Mesodermal cell (in vitro differentiated cells): Measurements from ENCODE around the gene SURF6.

Experiments used
- H3K27ac ChIP-seq: 2 replicates; pipeline ENCODE4 v1.7.0; 2013; ENCODE audit warnings: mild to moderate bottlenecking, low read depth, low read length, moderate library complexity; ENCODE audit not compliant: severe bottlenecking
- H3K36me3 ChIP-seq: 2 replicates; pipeline ENCODE4 v1.7.1; 2013; ENCODE audit warnings: mild to moderate bottlenecking, low read length, moderate library complexity; ENCODE audit not compliant: control insufficient read depth, insufficient read depth
- H3K4me1 ChIP-seq: one replicate; pipeline ENCODE4 v1.7.1; 2013; ENCODE audit warnings: mild to moderate bottlenecking, low read length; ENCODE audit not compliant: insufficient read depth, control insufficient read depth, poor library complexity, severe bottlenecking
- H3K4me3 ChIP-seq: 2 replicates; pipeline ENCODE4 v1.7.0; 2013; ENCODE audit warnings: low read length, control low read depth, mild to moderate bottlenecking; ENCODE audit not compliant: insufficient read depth, poor library complexity, severe bottlenecking; ENCODE audit errors: extremely low read depth
- H3K9me3 ChIP-seq: 2 replicates; pipeline ENCODE4 v1.7.1; 2013; ENCODE audit warnings: mild to moderate bottlenecking, low read length, moderate library complexity; ENCODE audit not compliant: control insufficient read depth
- WGBS, 2 experiments: methylation state at CpG; one replicate each; pipeline ENCODE4 v1.1.5; 2013; ENCODE audit warnings: missing lambda C conversion rate in 2 of 2; ENCODE audit not compliant: insufficient coverage in 2 of 2; 5-methylcytosine and 5-hydroxymethylcytosine counted together

Gene SURF6

DNA sequence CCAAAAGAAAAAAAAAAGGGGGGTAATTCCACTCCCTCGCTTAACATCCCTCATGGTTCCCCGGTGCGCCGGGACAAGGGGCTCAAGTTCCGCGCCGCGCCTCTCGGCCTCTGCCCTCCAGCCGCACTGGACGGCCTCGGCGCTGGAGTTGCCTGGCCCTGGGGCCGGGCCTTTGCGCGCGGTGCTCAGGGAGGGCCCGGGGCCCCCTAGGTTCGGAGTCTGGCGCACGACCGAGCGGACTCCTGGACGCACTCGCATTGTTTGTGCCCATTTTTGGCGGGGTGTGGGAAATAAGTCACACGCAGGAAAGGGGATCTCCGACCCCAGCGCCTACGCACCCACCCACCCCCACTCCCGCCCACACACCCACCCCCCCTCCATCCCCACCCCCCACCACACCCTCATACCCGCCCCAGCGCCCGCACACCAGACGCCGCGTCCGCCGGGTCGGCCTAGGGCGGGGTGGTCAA lies 11.6 kb upstream of the SURF6 start:
- H3K36me3 ChIP-seq = peaks cover 79% of the 10 kb centered on the region
- H3K4me3 ChIP-seq = peak overlapping the region; percentile 100
- peak overlapping the region; percentile 98 for H3K27ac ChIP-seq
- 0% methylated on average over 16 to 25 of the region's 41 CpGs for WGBS, 2 experiments
- no peaks in the 10 kb centered on the region for H3K9me3 ChIP-seq
- peaks cover 12% of the 10 kb centered on the region for H3K4me1 ChIP-seq

DNA sequence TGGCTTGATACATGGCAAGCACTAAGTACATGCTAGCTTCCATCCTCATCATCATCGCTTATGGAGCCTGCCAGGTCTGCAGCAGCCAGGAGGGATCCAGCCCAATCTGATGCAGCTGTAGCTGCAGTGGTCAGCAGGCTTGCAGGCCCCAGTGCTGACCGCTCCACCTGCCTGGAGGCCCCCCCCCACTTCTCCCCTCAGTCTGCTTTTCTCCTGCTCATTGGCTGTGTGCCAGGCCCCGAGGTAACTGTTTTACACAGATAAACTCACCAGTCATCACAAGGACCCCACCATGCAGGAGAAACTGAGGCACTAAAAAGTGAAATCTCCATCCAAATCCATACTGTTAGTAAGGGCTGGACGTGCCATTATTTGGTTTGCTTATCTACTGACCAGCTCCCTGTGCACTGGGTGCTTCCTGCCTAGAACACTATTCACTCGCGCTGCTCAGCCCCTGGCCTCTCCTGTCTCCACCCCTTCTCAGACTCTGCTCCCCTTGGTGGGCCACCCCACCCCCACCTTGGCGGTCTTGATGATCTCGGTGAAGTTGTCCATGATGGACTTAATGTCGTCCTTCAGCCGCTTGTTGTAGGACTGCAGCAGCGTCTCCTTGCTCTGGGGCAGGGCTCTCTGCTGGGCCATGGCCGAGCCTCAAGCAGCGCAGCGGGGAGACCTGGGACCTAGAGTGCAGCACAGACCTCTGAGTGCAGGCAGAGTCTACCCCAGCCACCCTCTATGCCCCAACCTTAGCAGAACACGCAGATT lies 10.2 kb upstream of the SURF6 start:
- peak overlapping the region; percentile 10 for H3K27ac ChIP-seq
- WGBS, 2 experiments = 80 to 81% methylated on average over 15 of the region's 15 CpGs
- no peaks in the 10 kb centered on the region for H3K9me3 ChIP-seq
- H3K4me1 ChIP-seq = peaks cover 12% of the 10 kb centered on the region
- peak overlapping the region; percentile 100 for H3K4me3 ChIP-seq
- H3K36me3 ChIP-seq = peaks cover 78% of the 10 kb centered on the region

DNA sequence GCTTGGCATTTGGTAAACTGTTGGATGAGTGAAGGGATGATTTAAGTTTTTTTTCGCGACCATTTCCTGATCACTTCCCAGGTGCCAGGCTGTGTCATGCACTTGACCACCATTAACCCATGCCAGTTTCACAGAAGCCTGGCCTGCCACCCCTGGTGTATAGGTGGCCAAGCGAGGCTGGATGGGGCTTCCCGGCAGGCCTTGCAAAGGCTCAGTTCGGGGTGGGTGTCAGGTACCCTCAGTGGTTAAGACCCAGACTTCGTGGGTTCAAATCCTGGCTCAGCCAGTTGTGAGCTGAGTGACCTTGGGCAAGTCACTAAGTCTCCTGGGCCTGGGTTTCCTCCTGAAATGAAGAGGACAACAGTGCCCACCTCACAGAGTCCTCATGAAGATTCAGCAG lies 9.6 kb upstream of the SURF6 start:
- Histone ChIP-seq H3K36me3 (peaks cover 76% of the 10 kb centered on the region), H3K4me1 (peaks cover 12% of the 10 kb centered on the region), H3K9me3 (no peaks in the 10 kb centered on the region), H3K4me3 (no peak overlapping the region), H3K27ac (no peak overlapping the region)
- 97% methylated on average over 6 of the region's 6 CpGs for WGBS, 2 experiments

DNA sequence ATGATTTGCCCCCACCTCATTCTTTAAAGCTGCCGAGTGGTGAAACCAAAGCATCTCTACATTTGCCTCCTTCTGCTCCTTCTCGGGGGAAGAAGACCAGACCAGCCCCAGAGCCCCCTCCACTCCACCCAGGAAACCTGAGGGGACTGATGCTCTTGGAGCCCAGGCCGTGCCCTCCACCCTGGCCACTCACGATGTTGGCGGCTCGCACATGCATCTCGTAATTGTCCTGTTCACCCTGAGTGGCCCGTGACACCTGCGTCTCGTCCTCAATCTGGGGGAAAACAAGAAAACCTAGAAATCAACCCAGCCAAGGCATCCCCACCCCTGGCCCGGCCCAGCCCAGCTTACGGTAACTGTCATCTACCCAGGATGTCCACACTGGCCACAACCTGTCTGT lies 9.0 kb upstream of the SURF6 start:
- Histone ChIP-seq H3K27ac (no peak overlapping the region), H3K4me3 (no peak overlapping the region), H3K4me1 (peaks cover 12% of the 10 kb centered on the region), H3K9me3 (no peaks in the 10 kb centered on the region), H3K36me3 (peaks cover 75% of the 10 kb centered on the region)
- WGBS, 2 experiments = 99% methylated on average over 12 of the region's 12 CpGs

DNA sequence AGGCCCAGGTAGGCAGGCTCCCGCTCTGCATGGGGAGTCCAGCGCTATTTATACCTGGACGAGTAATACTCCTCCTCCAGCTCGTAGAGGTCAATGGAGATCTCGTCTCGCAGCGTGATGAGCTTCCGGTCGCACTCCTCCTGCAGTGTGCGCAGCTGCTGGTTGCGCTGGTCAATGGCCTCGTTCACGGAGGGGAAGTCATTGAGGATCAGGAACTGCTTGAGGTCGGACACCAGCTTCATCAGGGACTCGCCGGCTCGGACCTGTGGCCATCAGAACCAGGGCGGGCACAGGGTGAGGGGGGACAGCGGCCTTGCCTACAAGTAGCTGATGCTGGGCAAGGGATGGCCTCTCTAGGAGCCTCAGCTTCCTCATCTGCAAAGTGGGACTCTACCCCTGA lies 8.1 kb upstream of the SURF6 start:
- H3K4me1 ChIP-seq = peaks cover 6% of the 10 kb centered on the region
- 95% methylated on average over 19 of the region's 19 CpGs for WGBS, 2 experiments
- H3K9me3 ChIP-seq = no peaks in the 10 kb centered on the region
- no peak overlapping the region for H3K4me3 ChIP-seq
- no peak overlapping the region for H3K27ac ChIP-seq
- H3K36me3 ChIP-seq = peaks cover 75% of the 10 kb centered on the region

DNA sequence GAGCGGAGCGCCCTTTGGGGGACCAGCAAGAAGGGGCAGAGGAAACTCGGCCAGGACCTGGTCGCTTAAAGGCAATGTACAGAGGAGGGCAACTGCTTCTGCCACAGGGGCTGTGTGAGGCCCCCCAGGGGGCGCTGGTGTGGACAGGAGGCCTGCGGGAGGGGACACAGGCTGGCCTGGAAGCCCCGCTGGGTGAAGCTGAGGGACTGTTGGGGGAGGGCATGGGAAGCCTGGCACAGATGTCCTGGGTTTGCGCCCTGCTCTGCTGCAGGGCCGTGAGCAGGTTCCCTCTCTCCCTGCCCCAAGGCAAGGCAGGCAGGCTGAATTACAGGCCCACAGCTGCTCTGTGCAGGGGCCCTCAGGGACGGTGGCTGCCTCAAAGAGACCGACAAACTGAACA lies 6.6 kb upstream of the SURF6 start:
- WGBS, 2 experiments = 81 to 90% methylated on average over 8 to 11 of the region's 11 CpGs

DNA sequence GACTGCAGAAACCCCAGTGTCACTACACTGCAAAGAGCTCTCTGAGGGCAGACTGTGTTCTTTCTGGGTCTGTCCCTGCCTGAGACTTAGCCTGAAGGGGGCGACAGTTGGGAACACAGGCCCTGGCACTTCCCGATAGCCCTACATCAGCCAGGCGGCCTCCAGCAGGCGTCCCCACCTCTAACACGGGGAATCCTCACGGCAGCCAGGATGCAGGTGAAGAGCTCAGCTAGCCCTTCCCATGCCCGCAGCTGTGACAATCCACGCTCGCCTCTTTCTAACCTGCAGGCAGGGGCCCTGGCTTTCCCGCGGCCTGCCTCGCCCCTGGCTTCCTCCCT lies 6.0 kb upstream of the SURF6 start:
- no peaks in the 10 kb centered on the region for H3K9me3 ChIP-seq
- 85 to 88% methylated on average over 10 to 12 of the region's 12 CpGs for WGBS, 2 experiments
- H3K36me3 ChIP-seq = peaks cover 72% of the 10 kb centered on the region
- no peak overlapping the region for H3K4me3 ChIP-seq
- no peak overlapping the region for H3K27ac ChIP-seq
- H3K4me1 ChIP-seq = peaks cover 6% of the 10 kb centered on the region

More for the DNA sequence above, 6.6 kb upstream of the SURF6 start:
- peaks cover 6% of the 10 kb centered on the region for H3K4me1 ChIP-seq
- no peak overlapping the region for H3K27ac ChIP-seq
- peaks cover 72% of the 10 kb centered on the region for H3K36me3 ChIP-seq
- H3K9me3 ChIP-seq = no peaks in the 10 kb centered on the region
- H3K4me3 ChIP-seq = no peak overlapping the region

DNA sequence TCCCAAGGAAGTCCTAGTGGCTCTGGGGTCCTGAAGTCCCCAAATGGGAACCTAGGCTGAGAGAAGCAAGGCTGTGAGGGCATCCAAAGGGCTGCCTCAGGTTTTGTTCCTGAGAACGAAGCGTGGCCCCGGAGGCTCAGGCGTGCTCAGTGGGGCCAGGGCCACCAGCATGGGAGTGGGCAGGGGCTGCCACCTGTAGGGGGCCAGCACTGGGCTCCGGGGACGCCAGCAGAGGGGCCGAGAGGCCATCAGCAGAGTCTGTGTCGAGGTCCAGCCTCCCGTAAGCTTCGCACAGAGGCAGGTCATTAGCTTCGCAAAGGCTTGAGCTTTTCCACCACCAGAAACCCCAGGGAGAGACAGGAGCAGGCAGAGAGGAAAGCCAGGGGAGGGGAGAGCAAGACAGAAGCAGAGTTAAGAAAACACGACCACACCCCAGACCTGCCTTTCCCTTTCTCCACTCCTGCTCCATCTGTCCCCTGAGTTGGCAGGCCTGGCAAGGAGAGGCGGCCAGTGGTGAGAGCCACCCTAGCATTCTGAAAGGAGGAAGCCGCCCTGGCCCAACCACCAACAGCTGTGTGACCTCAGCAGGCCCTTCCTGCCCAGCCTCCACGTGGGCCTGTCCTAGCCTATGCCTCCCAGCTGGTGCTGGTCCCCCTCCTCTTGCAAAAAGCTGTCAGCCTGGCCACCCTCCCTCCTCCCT lies 5.5 kb upstream of the SURF6 start:
- Histone ChIP-seq H3K4me3 (no peak overlapping the region), H3K4me1 (peaks cover 5% of the 10 kb centered on the region), H3K36me3 (peaks cover 72% of the 10 kb centered on the region), H3K27ac (no peak overlapping the region), H3K9me3 (no peaks in the 10 kb centered on the region)
- WGBS, 2 experiments = 93 to 95% methylated on average over 13 to 14 of the region's 15 CpGs

DNA sequence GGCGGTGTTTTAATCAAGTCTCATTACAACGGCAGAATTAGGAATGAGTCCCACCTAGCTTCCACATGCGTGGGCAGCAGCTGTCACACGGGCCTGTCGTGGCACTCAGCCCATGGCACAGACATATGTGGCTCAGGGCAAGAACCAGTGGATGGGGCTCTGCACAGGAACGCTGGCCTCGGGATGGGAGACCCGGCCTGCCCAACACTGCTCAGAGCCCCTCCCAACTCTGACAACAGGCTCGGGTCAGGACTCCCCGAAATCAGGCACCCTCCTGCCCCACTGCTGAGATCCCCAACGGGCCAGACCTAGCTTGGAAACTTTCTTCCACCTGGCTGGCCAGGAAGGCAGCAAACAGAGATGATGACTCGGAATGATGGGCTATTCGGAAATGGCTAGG lies 4.9 kb upstream of the SURF6 start:
- peaks cover 68% of the 10 kb centered on the region for H3K36me3 ChIP-seq
- H3K4me1 ChIP-seq = no peaks in the 10 kb centered on the region
- no peaks in the 10 kb centered on the region for H3K9me3 ChIP-seq
- H3K4me3 ChIP-seq = no peak overlapping the region
- WGBS, 2 experiments = 96 to 98% methylated on average over 10 to 11 of the region's 13 CpGs
- H3K27ac ChIP-seq = no peak overlapping the region

DNA sequence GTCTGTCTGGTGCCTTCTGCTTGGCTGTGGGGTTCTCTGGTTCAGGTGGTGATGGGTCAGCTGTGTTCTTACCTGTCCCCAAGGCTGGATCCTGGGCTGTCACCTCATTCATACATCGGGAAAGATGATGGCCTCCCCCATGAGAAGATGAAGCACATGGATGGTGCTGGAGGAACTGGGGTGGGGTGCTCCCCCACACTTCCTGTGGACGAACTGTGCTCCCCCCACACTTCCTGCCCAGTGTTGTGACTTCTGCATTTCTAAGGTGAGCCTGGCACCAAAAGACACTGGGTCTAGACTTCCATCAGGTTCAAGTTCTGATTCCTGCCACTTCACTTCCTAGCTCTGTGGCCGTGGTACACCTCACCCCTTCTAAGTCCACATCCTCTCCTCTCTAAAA lies 4.3 kb upstream of the SURF6 start:
- WGBS, 2 experiments = 100% methylated on average over 2 to 3 of the region's 3 CpGs

DNA sequence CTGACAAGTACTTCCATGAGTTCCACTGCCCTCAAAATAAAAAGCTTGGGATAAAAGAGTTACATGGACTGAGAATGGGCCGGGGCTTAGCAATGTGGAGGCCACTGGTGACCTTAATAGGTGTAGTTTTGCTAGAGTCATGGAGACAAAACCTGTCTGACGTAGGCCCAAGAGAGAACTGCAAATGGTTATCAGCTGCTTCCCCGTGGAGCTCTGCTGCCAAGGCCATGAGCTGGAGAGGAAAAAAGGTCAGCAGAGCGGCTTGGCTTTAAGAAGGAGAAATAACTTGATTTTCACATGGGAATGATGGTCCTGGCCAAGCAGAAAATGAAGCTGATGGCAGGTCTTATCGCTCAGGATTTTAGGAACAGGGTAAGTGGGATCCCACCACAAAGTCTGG lies 3.7 kb upstream of the SURF6 start:
- Histone ChIP-seq H3K36me3 (peaks cover 60% of the 10 kb centered on the region), H3K27ac (no peak overlapping the region), H3K4me1 (peaks cover under 1% of the 10 kb centered on the region), H3K4me3 (no peak overlapping the region), H3K9me3 (no peaks in the 10 kb centered on the region)
- 88 to 93% methylated on average over 5 of the region's 5 CpGs for WGBS, 2 experiments

More for the DNA sequence above, 4.3 kb upstream of the SURF6 start:
- Histone ChIP-seq H3K9me3 (no peaks in the 10 kb centered on the region), H3K4me3 (no peak overlapping the region), H3K4me1 (no peaks in the 10 kb centered on the region), H3K36me3 (peaks cover 61% of the 10 kb centered on the region), H3K27ac (no peak overlapping the region)
